ENCODE data around the gene EIF2AK2. TPM values are rescaled to one million over a fixed set of nuclear protein-coding genes. Genes with fewer than 3 reads are reported as not detected.
A peak's percentile ranks its signal among the peaks of the same experiment; 100 is the strongest.

EIF2AK2 gene
- total and polyA plus RNA-seq, 2 donors from 2014 or later = 6.4 to 37.6 TPM

- DNase-seq (peak; percentile 97 to 99 (median 99)), FAIRE-seq (no peak)
- H3K27ac ChIP-seq (ENCODE audit: low read depth in 2 of 2, low read length in 2 of 2) = peak within 1 kb of the TSS; percentile 36 to 71
- H3K9me3 ChIP-seq (ENCODE audit: control insufficient read depth in 2 of 3, insufficient read depth in 1 of 3, low read length in 3 of 3) = no peaks in the 10 kb centered on the region
- intact Hi-C loops (cut with DNase I) = no loop called here
- peaks cover 0 to 4% (median 0%) of the 10 kb centered on the region in 3 donors for H3K36me3 ChIP-seq (ENCODE audit: control insufficient read depth in 2 of 3, insufficient read depth in 3 of 3, low read length in 3 of 3)
- peak within 1 kb of the TSS; percentile 88 to 98 (median 91) for H3K9ac ChIP-seq (ENCODE audit: low read length in 3 of 3)
- H3K4me3 ChIP-seq (ENCODE audit: low read length in 3 of 3) = peak within 1 kb of the TSS; percentile 96 to 99 (median 99)
- H3K27me3 ChIP-seq (ENCODE audit: control insufficient read depth, insufficient read depth, low read length) = no peaks in the 10 kb centered on the region
- peaks cover 0 to 8% (median 3%) of the 10 kb centered on the region in 3 donors for H3K4me1 ChIP-seq (ENCODE audit: control insufficient read depth in 2 of 3, insufficient read depth in 2 of 3, low read depth in 1 of 3, low read length in 3 of 3)
- TF ChIP-seq CTCF (IDR thresholded peaks at IDR 0.05; ENCODE audit: borderline replicate concordance, extremely low read depth, insufficient read depth) = no peak
These were observed 72.6 kb downstream of the EIF2AK2 start, which contains the start of the genes GPATCH11 and HEATR5B for GRCh38 chr2:37083873-37084794. Gene GPATCH11 (plus strand): TSS chr2:37084518. CDS start chr2:37088382, 3,864 bp downstream. Gene HEATR5B (minus strand): TSS chr2:37084372. CDS start chr2:37083414, 958 bp downstream.

- intact Hi-C loops (cut with DNase I) = no loop called here
- FAIRE-seq = no peak
These were observed 76.1 kb downstream of the EIF2AK2 start for GRCh38 chr2:37080689-37081088.

GRCh38 chr2:37080266-37080665 lies 76.5 kb downstream of the EIF2AK2 start:
- Histone ChIP-seq H3K27me3 (ENCODE audit: control insufficient read depth, insufficient read depth, low read length) (no peaks in the 10 kb centered on the region), H3K4me3 (ENCODE audit: low read length in 3 of 3) (no peak overlapping the region), H3K9me3 (ENCODE audit: control insufficient read depth in 2 of 3, insufficient read depth in 1 of 3, low read length in 3 of 3) (no peaks in the 10 kb centered on the region), H3K27ac (ENCODE audit: low read depth in 2 of 2, low read length in 2 of 2) (no peak overlapping the region), H3K36me3 (ENCODE audit: control insufficient read depth in 2 of 3, insufficient read depth in 3 of 3, low read length in 3 of 3) (peaks cover 0 to 5% (median 4%) of the 10 kb centered on the region in 3 donors), H3K4me1 (ENCODE audit: control insufficient read depth in 2 of 3, insufficient read depth in 2 of 3, low read depth in 1 of 3, low read length in 3 of 3) (peaks cover 0 to 8% (median 3%) of the 10 kb centered on the region in 3 donors), H3K9ac (ENCODE audit: low read length in 3 of 3) (no peak overlapping the region)
- FAIRE-seq = no peak
- intact Hi-C loops (cut with DNase I) = no loop called here
- DNase-seq = no peak
- TF ChIP-seq CTCF (IDR thresholded peaks at IDR 0.05; ENCODE audit: borderline replicate concordance, extremely low read depth, insufficient read depth) = no peak

More at GRCh38 chr2:37080689-37081088, 76.1 kb downstream of the EIF2AK2 start:
- TF ChIP-seq CTCF (IDR thresholded peaks at IDR 0.05; ENCODE audit: borderline replicate concordance, extremely low read depth, insufficient read depth) = no peak
- Histone ChIP-seq H3K9me3 (ENCODE audit: control insufficient read depth in 2 of 3, insufficient read depth in 1 of 3, low read length in 3 of 3) (no peaks in the 10 kb centered on the region), H3K4me1 (ENCODE audit: control insufficient read depth in 2 of 3, insufficient read depth in 2 of 3, low read depth in 1 of 3, low read length in 3 of 3) (peaks cover 0 to 8% (median 3%) of the 10 kb centered on the region in 3 donors), H3K27me3 (ENCODE audit: control insufficient read depth, insufficient read depth, low read length) (no peaks in the 10 kb centered on the region), H3K4me3 (ENCODE audit: low read length in 3 of 3) (no peak overlapping the region), H3K9ac (ENCODE audit: low read length in 3 of 3) (no peak overlapping the region), H3K27ac (ENCODE audit: low read depth in 2 of 2, low read length in 2 of 2) (no peak overlapping the region), H3K36me3 (ENCODE audit: control insufficient read depth in 2 of 3, insufficient read depth in 3 of 3, low read length in 3 of 3) (peaks cover 0 to 5% (median 4%) of the 10 kb centered on the region in 3 donors)
- DNase-seq = no peak
